Measurements from ENCODE around the gene FAT1.

The FAT1 gene

DNA sequence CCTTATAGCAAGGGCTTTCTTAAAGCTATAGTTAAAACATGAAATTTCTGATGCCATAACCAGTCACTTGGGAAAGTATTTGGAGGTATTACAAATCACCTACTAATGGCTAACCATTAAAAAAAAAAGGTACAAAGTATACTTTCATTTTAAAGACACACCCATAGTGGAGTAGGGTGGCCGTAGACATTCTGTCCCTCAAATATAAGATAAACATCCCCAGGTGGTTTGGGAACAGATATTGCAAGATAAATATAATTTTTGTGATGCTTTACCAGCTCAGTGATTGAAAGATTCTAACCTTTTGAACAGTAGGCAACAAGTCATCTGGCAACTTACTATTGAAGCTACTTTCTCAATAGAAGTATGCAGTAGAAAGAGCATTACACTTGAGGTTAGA, 6.2 kb upstream of the FAT1 start:
- Histone ChIP-seq H3K27ac (ENCODE audit: low read length) (no peak overlapping the region), H4K20me1 (ENCODE audit: insufficient read depth, low read length) (no peaks in the 10 kb centered on the region), H3K4me1 (ENCODE audit: low read length) (no peaks in the 10 kb centered on the region), H3K9me3 (replicated peaks; ENCODE audit: insufficient read depth, low read length) (no peaks in the 10 kb centered on the region), H3F3A (ENCODE audit: insufficient read depth, low read length) (no peaks in the 10 kb centered on the region), H3K9ac (ENCODE audit: low read length) (no peak overlapping the region), H3K36me3 (replicated peaks; ENCODE audit: insufficient read depth, low read length) (no peaks in the 10 kb centered on the region), H3K79me2 (ENCODE audit: low read length) (peaks cover 13% of the 10 kb centered on the region), H3K4me2 (ENCODE audit: low read depth, low read length) (no peak overlapping the region), H3K4me3 (ENCODE audit: low read length) (no peak overlapping the region), H3K27me3 (replicated peaks; ENCODE audit: insufficient read depth, low read length) (no peaks in the 10 kb centered on the region), H2AFZ (ENCODE audit: low read length) (no peak overlapping the region), H3K9me2 (replicated peaks; ENCODE audit: insufficient read depth, low read length) (no peaks in the 10 kb centered on the region)
- no peak for DNase-seq
- TF ChIP-seq, protein P1, sequence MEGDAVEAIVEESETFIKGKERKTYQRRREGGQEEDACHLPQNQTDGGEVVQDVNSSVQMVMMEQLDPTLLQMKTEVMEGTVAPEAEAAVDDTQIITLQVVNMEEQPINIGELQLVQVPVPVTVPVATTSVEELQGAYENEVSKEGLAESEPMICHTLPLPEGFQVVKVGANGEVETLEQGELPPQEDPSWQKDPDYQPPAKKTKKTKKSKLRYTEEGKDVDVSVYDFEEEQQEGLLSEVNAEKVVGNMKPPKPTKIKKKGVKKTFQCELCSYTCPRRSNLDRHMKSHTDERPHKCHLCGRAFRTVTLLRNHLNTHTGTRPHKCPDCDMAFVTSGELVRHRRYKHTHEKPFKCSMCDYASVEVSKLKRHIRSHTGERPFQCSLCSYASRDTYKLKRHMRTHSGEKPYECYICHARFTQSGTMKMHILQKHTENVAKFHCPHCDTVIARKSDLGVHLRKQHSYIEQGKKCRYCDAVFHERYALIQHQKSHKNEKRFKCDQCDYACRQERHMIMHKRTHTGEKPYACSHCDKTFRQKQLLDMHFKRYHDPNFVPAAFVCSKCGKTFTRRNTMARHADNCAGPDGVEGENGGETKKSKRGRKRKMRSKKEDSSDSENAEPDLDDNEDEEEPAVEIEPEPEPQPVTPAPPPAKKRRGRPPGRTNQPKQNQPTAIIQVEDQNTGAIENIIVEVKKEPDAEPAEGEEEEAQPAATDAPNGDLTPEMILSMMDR (IDR thresholded peaks at IDR 0.05; ENCODE audit: low read length): no peak

GRCh38 chr4:186728631-186729271, 5.1 kb upstream of the FAT1 start:
- Histone ChIP-seq H3K27me3 (replicated peaks; ENCODE audit: insufficient read depth, low read length) (no peaks in the 10 kb centered on the region), H2AFZ (ENCODE audit: low read length) (no peak overlapping the region), H3K9me3 (replicated peaks; ENCODE audit: insufficient read depth, low read length) (no peaks in the 10 kb centered on the region), H3K4me2 (ENCODE audit: low read depth, low read length) (no peak overlapping the region), H3K9ac (ENCODE audit: low read length) (no peak overlapping the region), H3F3A (ENCODE audit: insufficient read depth, low read length) (0 out of 2 replicates have a peak, but pooled peaks cover 5% of the 10 kb centered on the region), H3K79me2 (ENCODE audit: low read length) (peaks cover 24% of the 10 kb centered on the region), H3K36me3 (replicated peaks; ENCODE audit: insufficient read depth, low read length) (no peaks in the 10 kb centered on the region), H3K9me2 (replicated peaks; ENCODE audit: insufficient read depth, low read length) (no peaks in the 10 kb centered on the region), H3K4me1 (ENCODE audit: low read length) (no peaks in the 10 kb centered on the region), H4K20me1 (ENCODE audit: insufficient read depth, low read length) (no peaks in the 10 kb centered on the region), H3K4me3 (ENCODE audit: low read length) (no peak overlapping the region), H3K27ac (ENCODE audit: low read length) (no peak overlapping the region)
- DNase-seq: no peak
- no peak for TF ChIP-seq EZH2phosphoT487 (IDR thresholded peaks at IDR 0.05; ENCODE audit: low read length)

- no peak overlapping the region for H3K4me2 ChIP-seq (ENCODE audit: low read depth, low read length)
- 0 out of 2 replicates have a peak, but pooled peaks cover 5% of the 10 kb centered on the region for H3F3A ChIP-seq (ENCODE audit: insufficient read depth, low read length)
- no peaks in the 10 kb centered on the region for H3K27me3 ChIP-seq (replicated peaks; ENCODE audit: insufficient read depth, low read length)
- no peak overlapping the region for H3K4me3 ChIP-seq (ENCODE audit: low read length)
- no peaks in the 10 kb centered on the region for H3K9me3 ChIP-seq (replicated peaks; ENCODE audit: insufficient read depth, low read length)
- DNase-seq: no peak
- peaks cover 28% of the 10 kb centered on the region for H3K79me2 ChIP-seq (ENCODE audit: low read length)
- H3K36me3 ChIP-seq (replicated peaks; ENCODE audit: insufficient read depth, low read length): no peaks in the 10 kb centered on the region
- no peaks in the 10 kb centered on the region for H3K4me1 ChIP-seq (ENCODE audit: low read length)
- no peak overlapping the region for H2AFZ ChIP-seq (ENCODE audit: low read length)
- no peak overlapping the region for H3K9ac ChIP-seq (ENCODE audit: low read length)
- H4K20me1 ChIP-seq (ENCODE audit: insufficient read depth, low read length): no peaks in the 10 kb centered on the region
- no peak overlapping the region for H3K27ac ChIP-seq (ENCODE audit: low read length)
- TF ChIP-seq EZH2 (optimal IDR thresholded peaks at IDR 0.05; ENCODE audit: low read depth, low read length) (no peak), EZH2phosphoT487 (IDR thresholded peaks at IDR 0.05; ENCODE audit: low read length) (no peak)
- TF ChIP-seq, protein P1 (IDR thresholded peaks at IDR 0.05; ENCODE audit: low read length): no peak
- H3K9me2 ChIP-seq (replicated peaks; ENCODE audit: insufficient read depth, low read length): no peaks in the 10 kb centered on the region
These were observed 4.4 kb upstream of the FAT1 start for GRCh38 chr4:186727977-186728519.
